HCT116 (cell line): Measurements from ENCODE around the gene PHF21A.

Experiments used
- EZH2 ChIP-seq: fragments of 200-600 bp; sonication (generic); IDR thresholded peaks from 2 replicates; pipeline ENCODE4 v1.6.1; 2017; ENCODE audit warnings: antibody characterized with exemption, mixed run types
- POLR2A ChIP-seq: IDR thresholded peaks from 2 replicates; pipeline ENCODE4 v1.7.0; 2011; ENCODE audit warnings: borderline replicate concordance; ENCODE audit not compliant: insufficient read depth, insufficient read length; ENCODE audit errors: extremely low read depth

DNA sequence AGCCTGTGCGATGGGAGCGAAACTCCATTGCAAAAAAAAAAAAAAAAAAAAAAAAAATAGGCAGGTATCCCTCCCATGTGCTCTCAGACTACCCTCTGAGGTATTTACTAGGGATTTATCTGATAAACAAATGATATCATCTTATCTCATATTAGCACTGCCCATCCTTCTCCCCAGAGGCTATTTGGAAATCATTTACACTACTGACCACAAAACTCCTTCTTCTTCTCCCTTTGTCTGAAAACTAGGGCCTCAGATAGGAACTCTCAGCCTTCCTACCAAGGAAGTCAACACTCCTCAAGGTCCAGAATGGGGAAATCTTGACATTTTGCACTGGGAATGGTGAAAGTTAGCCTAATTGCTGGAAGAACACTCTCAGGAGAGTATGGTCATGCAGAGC is 152.4 kb downstream of the PHF21A start:
- no peak for TF ChIP-seq POLR2A
- no peak for TF ChIP-seq EZH2
